Smooth muscle cell (in vitro differentiated cells): ENCODE results near the gene TOM1L2. TPM values are rescaled to one million over a fixed set of nuclear protein-coding genes. Genes with fewer than 3 reads are reported as not detected.

Experiments used
- DNase-seq: peaks from one replicate; lab custom pipeline; 2025; ENCODE audit not compliant: unreplicated experiment; lab: John Stamatoyannopoulos, UW
- H2AFZ ChIP-seq: fragments of 200-600 bp; sonication (generic); 2 replicates; pipeline ENCODE4 v1.6.0; 2016; ENCODE audit warnings: antibody characterized with exemption, low read depth, mild to moderate bottlenecking
- H3F3A ChIP-seq: fragments of 200-600 bp; sonication (generic); 2 replicates; pipeline ENCODE4 v1.6.0; 2017; ENCODE audit warnings: antibody characterized with exemption, low read depth
- H3K27ac ChIP-seq: fragments of 200-600 bp; sonication (generic); 2 replicates; pipeline ENCODE4 v1.5.1; 2016; ENCODE audit warnings: low read depth, mild to moderate bottlenecking
- H3K27me3 ChIP-seq: fragments of 200-600 bp; sonication (generic); 2 replicates; pipeline ENCODE4 v1.6.1; 2016; ENCODE audit warnings: low read depth, mild to moderate bottlenecking
- H3K36me3 ChIP-seq: fragments of 200-600 bp; sonication (generic); 2 replicates; pipeline ENCODE4 v1.5.1; 2016; ENCODE audit warnings: low read depth
- H3K4me1 ChIP-seq: fragments of 200-600 bp; sonication (generic); 2 replicates; pipeline ENCODE4 v1.5.1; 2016; ENCODE audit warnings: low read depth
- H3K4me2 ChIP-seq: fragments of 200-600 bp; sonication (generic); 2 replicates; pipeline ENCODE4 v1.6.0; 2016; ENCODE audit warnings: mild to moderate bottlenecking
- H3K4me3 ChIP-seq: fragments of 200-600 bp; sonication (generic); 2 replicates; pipeline ENCODE4 v1.5.1; 2016; ENCODE audit warnings: mild to moderate bottlenecking
- H3K79me2 ChIP-seq: fragments of 200-600 bp; sonication (generic); 2 replicates; pipeline ENCODE4 v1.6.0; 2016; ENCODE audit warnings: low read depth, mild to moderate bottlenecking
- H3K9ac ChIP-seq: fragments of 200-600 bp; sonication (generic); 2 replicates; pipeline ENCODE4 v1.6.0; 2016; ENCODE audit warnings: low read depth
- H3K9me3 ChIP-seq: fragments of 200-600 bp; sonication (generic); replicated peaks from 2 replicates; pipeline ENCODE4 v1.5.1; 2016; ENCODE audit warnings: low read depth
- H4K20me1 ChIP-seq: fragments of 200-600 bp; sonication (generic); 2 replicates; pipeline ENCODE4 v1.6.0; 2016; ENCODE audit warnings: low read depth
- WGBS: methylation state at CpG from one replicate; pipeline ENCODE4 v1.1.7; 2016; ENCODE audit warnings: low lambda C conversion rate; 5-methylcytosine and 5-hydroxymethylcytosine counted together
- polyA plus RNA-seq: library from polyadenylated mRNA; unstranded; fragments of >200 nt; fragmentation: Nextera tagmentation; extraction: Ambion mirVana; gene quantifications from 2 replicates; pipeline ENCODE4 v1.2.1, GENCODE V29; 2016
- total RNA-seq: library from RNA; depleted of rRNA; stranded (reverse); fragments of >200 nt; gene quantifications from 2 replicates; pipeline ENCODE4 v1.2.3, GENCODE V29; 2014
- TF ChIP-seq, protein P1 (sequence below): fragments of 200-600 bp; sonication (generic); IDR thresholded peaks from 2 replicates; pipeline ENCODE4 v1.5.1; 2017; ENCODE audit warnings: borderline replicate concordance, mild to moderate bottlenecking, antibody characterized with exemption; ENCODE audit not compliant: insufficient read depth, poor library complexity, severe bottlenecking

TOM1L2 gene
- total and polyA plus RNA-seq, 2 experiments from 2014 or later: 20.3 to 27.0 TPM

DNA sequence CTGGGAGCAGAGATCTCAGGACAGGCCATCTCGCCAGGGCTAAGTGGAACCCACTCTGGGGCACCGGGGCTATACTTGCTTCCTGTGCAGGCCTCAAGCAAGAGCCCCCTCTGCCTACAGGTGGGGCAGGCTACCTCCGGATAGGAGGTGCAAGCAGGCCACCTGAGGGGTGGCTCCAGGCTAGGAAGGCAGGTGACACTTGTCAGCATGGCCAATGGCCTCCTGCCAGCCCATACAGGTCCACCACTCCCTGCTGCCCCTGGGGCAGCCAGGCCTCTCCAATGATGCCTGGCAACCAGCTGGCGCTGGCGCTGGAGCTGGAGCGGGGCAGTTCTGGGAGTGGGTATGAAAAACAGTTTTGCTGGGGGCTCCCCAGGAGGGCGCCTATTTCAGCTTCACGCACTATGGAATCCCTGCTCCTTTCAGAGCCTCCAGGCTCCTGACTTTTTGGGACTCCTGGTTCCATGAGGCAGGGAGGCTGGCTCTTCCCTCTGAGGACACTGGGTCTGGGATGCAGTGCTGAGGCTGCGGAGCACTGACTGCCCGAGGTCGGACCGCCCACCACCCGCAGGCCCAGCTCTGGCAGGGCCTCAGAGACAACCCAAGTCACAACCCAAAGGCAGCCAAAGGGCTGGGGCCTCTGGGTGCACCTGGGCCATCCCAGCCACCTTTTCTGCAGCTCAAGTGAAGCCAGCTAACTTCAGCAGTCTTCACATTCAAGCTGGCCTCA, 127.0 kb downstream of the TOM1L2 start:
- H3K27ac ChIP-seq: no peak overlapping the region
- H3F3A ChIP-seq: peaks cover 5% of the 10 kb centered on the region
- no peak for DNase-seq
- H3K9ac ChIP-seq: no peak overlapping the region
- no peaks in the 10 kb centered on the region for H3K36me3 ChIP-seq
- H4K20me1 ChIP-seq: no peaks in the 10 kb centered on the region
- H3K79me2 ChIP-seq: no peaks in the 10 kb centered on the region
- TF ChIP-seq, protein P1, sequence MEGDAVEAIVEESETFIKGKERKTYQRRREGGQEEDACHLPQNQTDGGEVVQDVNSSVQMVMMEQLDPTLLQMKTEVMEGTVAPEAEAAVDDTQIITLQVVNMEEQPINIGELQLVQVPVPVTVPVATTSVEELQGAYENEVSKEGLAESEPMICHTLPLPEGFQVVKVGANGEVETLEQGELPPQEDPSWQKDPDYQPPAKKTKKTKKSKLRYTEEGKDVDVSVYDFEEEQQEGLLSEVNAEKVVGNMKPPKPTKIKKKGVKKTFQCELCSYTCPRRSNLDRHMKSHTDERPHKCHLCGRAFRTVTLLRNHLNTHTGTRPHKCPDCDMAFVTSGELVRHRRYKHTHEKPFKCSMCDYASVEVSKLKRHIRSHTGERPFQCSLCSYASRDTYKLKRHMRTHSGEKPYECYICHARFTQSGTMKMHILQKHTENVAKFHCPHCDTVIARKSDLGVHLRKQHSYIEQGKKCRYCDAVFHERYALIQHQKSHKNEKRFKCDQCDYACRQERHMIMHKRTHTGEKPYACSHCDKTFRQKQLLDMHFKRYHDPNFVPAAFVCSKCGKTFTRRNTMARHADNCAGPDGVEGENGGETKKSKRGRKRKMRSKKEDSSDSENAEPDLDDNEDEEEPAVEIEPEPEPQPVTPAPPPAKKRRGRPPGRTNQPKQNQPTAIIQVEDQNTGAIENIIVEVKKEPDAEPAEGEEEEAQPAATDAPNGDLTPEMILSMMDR: no peak
- WGBS: 93% methylated on average over 13 of the region's 13 CpGs
- no peaks in the 10 kb centered on the region for H3K9me3 ChIP-seq
- H2AFZ ChIP-seq: no peak overlapping the region
- H3K27me3 ChIP-seq: no peaks in the 10 kb centered on the region
- H3K4me1 ChIP-seq: peaks cover 19% of the 10 kb centered on the region
- no peak overlapping the region for H3K4me2 ChIP-seq
- no peak overlapping the region for H3K4me3 ChIP-seq

DNA sequence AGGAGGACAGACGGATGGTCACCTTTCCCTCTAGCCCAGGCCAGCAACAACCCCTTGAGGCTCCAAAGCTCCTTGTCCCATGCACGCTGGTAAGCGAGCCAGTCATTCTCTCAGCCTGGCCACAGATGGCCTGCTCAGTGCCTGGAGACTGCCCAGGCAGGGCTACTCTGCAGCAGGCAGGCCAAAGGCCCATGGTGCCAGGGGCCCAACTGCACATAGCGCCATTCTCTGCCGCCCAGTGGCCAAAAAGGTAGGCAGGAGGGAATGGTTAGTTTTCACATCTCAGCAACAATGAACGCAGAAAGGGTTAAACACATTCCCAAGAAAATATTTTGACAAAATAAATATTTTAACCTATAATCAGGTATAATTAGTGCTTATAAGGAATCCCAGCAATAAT, 127.7 kb downstream of the TOM1L2 start:
- Histone ChIP-seq H3K4me2 (no peak overlapping the region), H3K9me3 (no peaks in the 10 kb centered on the region), H4K20me1 (no peaks in the 10 kb centered on the region), H3K4me1 (peaks cover 18% of the 10 kb centered on the region), H3K79me2 (no peaks in the 10 kb centered on the region), H3K4me3 (no peak overlapping the region), H3K27me3 (no peaks in the 10 kb centered on the region), H3K27ac (no peak overlapping the region), H3K9ac (no peak overlapping the region), H2AFZ (no peak overlapping the region), H3F3A (peaks cover 9% of the 10 kb centered on the region), H3K36me3 (no peaks in the 10 kb centered on the region)
- DNase-seq: no peak
- 93% methylated on average over 6 of the region's 6 CpGs for WGBS
- TF ChIP-seq, protein P1: no peak

DNA sequence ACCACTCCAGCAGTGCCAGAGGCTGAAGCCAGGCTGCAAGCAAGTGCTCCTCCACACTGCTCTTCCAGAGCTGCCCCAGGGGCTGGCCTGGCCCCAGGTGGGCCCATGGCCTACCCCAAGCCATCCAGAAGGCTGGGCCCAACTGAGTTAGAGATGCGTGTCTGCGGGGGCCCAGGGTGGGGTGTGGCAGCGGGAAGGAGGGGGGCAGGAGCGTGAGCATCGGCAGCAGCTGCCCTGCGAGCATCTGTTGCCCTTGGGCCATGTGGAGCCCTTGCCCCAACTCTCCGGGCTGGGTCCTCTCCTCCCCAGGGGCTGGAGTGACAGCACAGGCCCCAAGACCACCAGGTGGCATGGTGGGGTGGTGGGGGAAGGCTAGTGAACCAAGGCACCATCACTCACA, 128.1 kb downstream of the TOM1L2 start:
- Histone ChIP-seq H3K27me3 (no peaks in the 10 kb centered on the region), H3K27ac (no peak overlapping the region), H2AFZ (no peak overlapping the region), H4K20me1 (no peaks in the 10 kb centered on the region), H3K4me3 (no peak overlapping the region), H3F3A (peaks cover 13% of the 10 kb centered on the region), H3K36me3 (no peaks in the 10 kb centered on the region), H3K79me2 (no peaks in the 10 kb centered on the region), H3K9me3 (no peaks in the 10 kb centered on the region), H3K9ac (no peak overlapping the region), H3K4me1 (peaks cover 21% of the 10 kb centered on the region), H3K4me2 (no peak overlapping the region)
- WGBS: 92% methylated on average over 2 of the region's 7 CpGs
- no peak for DNase-seq
- TF ChIP-seq, protein P1: no peak

DNA sequence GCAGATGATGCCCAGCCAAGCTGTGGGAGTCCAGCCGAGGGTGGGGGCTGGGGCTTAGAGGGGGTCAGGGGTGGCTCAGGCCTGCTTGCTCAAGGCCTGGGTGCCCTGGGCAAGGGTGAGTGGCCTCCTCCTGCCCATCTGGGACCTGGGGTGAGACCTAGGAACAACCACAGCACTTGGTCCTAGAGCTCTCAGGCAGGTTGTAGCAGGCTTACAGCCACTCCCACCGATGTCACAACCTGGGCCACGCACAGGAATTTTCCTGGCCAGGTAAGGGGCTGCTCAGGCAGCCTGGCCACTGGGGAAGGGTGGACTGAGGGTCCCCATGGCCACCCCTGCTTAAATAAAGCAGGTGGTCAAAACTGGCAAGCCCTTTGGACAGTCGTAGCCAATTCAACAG, 129.1 kb downstream of the TOM1L2 start:
- WGBS: 89% methylated on average over 4 of the region's 4 CpGs

More for the DNA sequence above, 129.1 kb downstream of the TOM1L2 start:
- no peaks in the 10 kb centered on the region for H3K36me3 ChIP-seq
- H3K9me3 ChIP-seq: no peaks in the 10 kb centered on the region
- H3F3A ChIP-seq: peaks cover 23% of the 10 kb centered on the region
- peaks cover 24% of the 10 kb centered on the region for H3K4me1 ChIP-seq
- H3K4me3 ChIP-seq: no peak overlapping the region
- no peak overlapping the region for H3K9ac ChIP-seq
- H3K4me2 ChIP-seq: no peak overlapping the region
- no peaks in the 10 kb centered on the region for H3K27me3 ChIP-seq
- no peak overlapping the region for H3K27ac ChIP-seq
- no peaks in the 10 kb centered on the region for H3K79me2 ChIP-seq
- TF ChIP-seq, protein P1: no peak
- no peak overlapping the region for H2AFZ ChIP-seq
- DNase-seq: no peak
- no peaks in the 10 kb centered on the region for H4K20me1 ChIP-seq
